Measurements from ENCODE around the gene PRAME. TPM values are rescaled to one million over a fixed set of nuclear protein-coding genes. Genes with fewer than 3 reads are reported as not detected.

Gene PRAME
- total and polyA plus RNA-seq, 10 of the 15 experiments (the other 5 are each of a cell fraction or from before 2014, with no cell fraction given), result 0.40 to 2.5 (median 0.65) TPM

- BruUV-seq (replicated peaks), result no TSS peak
- Histone ChIP-seq H3K36me3 (ENCODE audit: control insufficient read depth in 2 of 2, insufficient read depth in 2 of 2, low read length in 1 of 2) (no peaks in the 10 kb centered on the region), H3K4me2 (ENCODE audit: control insufficient read depth, insufficient read depth) (no peak overlapping the region), H3K27ac (ENCODE audit: control insufficient read depth, insufficient read depth) (no peak overlapping the region), H3K4me3 (no peak overlapping the region), H4K20me1 (ENCODE audit: control insufficient read depth, insufficient read depth) (no peaks in the 10 kb centered on the region), H2AFZ (ENCODE audit: control insufficient read depth, low read depth, low read length) (no peak overlapping the region), H3K27me3 (replicated peaks in 1 of 2; ENCODE audit: control insufficient read depth in 2 of 2, insufficient read depth in 2 of 2, low read length in 1 of 2) (no peaks in the 10 kb centered on the region), H3K4me1 (ENCODE audit: control insufficient read depth, insufficient read depth, low read length) (peaks cover 6% of the 10 kb centered on the region), H3K79me2 (ENCODE audit: control insufficient read depth, insufficient read depth, low read length) (no peaks in the 10 kb centered on the region), H3K9me3 (replicated peaks; ENCODE audit: control insufficient read depth, insufficient read depth, low read length) (no peaks in the 10 kb centered on the region), H3K9ac (ENCODE audit: control insufficient read depth, insufficient read depth, low read length) (no peak overlapping the region)
- CTCF ChIA-PET, result interaction anchor here (1.0 to 1.4 kb wide), 3 partner anchors 11 to 87 kb away, joined by 3 to 6 read pairs (median 3); no protein-coding TSS in a partner anchor
- in situ Hi-C loops (cut with MboI), result no loop called here
- RAD21 ChIA-PET (ENCODE audit: unreplicated experiment), result interaction anchor here (2.1 kb wide), 1 partner anchor 167 kb away, joined by 5 read pairs; no protein-coding TSS in a partner anchor
- intact Hi-C loops (cut with micrococcal nuclease; ENCODE audit: unreplicated experiment), result no loop called here
- SMC1A ChIA-PET (ENCODE audit: uncharacterized antibody, unreplicated experiment), result interaction anchor here (1.1 kb wide), 1 partner anchor 146 kb away, joined by 3 read pairs; no protein-coding TSS in a partner anchor
- no peak for TF ChIP-seq MTA3 (IDR thresholded peaks at IDR 0.05; ENCODE audit: borderline replicate concordance, low read length)
- no peak for TF ChIP-seq RAD51 (IDR thresholded peaks at IDR 0.05)
- TF ChIP-seq, protein P1, sequence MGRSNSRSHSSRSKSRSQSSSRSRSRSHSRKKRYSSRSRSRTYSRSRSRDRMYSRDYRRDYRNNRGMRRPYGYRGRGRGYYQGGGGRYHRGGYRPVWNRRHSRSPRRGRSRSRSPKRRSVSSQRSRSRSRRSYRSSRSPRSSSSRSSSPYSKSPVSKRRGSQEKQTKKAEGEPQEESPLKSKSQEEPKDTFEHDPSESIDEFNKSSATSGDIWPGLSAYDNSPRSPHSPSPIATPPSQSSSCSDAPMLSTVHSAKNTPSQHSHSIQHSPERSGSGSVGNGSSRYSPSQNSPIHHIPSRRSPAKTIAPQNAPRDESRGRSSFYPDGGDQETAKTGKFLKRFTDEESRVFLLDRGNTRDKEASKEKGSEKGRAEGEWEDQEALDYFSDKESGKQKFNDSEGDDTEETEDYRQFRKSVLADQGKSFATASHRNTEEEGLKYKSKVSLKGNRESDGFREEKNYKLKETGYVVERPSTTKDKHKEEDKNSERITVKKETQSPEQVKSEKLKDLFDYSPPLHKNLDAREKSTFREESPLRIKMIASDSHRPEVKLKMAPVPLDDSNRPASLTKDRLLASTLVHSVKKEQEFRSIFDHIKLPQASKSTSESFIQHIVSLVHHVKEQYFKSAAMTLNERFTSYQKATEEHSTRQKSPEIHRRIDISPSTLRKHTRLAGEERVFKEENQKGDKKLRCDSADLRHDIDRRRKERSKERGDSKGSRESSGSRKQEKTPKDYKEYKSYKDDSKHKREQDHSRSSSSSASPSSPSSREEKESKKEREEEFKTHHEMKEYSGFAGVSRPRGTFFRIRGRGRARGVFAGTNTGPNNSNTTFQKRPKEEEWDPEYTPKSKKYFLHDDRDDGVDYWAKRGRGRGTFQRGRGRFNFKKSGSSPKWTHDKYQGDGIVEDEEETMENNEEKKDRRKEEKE (IDR thresholded peaks at IDR 0.05), result no peak
- no peak for TF ChIP-seq BCL11A (IDR thresholded peaks at IDR 0.05; ENCODE audit: low read depth, low read length)
- TF ChIP-seq SP1 (IDR thresholded peaks at IDR 0.05; ENCODE audit: low read depth, low read length), result no peak
- no peak for TF ChIP-seq SIX5 (IDR thresholded peaks at IDR 0.05; ENCODE audit: low read depth, low read length, severe bottlenecking)
- no peak for TF ChIP-seq SREBF1 (IDR thresholded peaks at IDR 0.05; ENCODE audit: low read length)
- no peak for TF ChIP-seq ZZZ3 (IDR thresholded peaks at IDR 0.05; ENCODE audit: control insufficient read depth, insufficient read length, low read depth)
- TF ChIP-seq NR2C1 (IDR thresholded peaks at IDR 0.05), result no peak
- no peak for TF ChIP-seq SUZ12 (IDR thresholded peaks at IDR 0.05; ENCODE audit: unreplicated experiment)
- TF ChIP-seq TBL1XR1 (IDR thresholded peaks at IDR 0.05; ENCODE audit: low read depth, low read length), result no peak
- TF ChIP-seq IRF4 (IDR thresholded peaks at IDR 0.05; ENCODE audit: low read depth, low read length), result no peak
- no peak for TF ChIP-seq ZNF622 (IDR thresholded peaks at IDR 0.05)
- TF ChIP-seq ETV6 (conservative IDR thresholded peaks at IDR 0.05 in 1 of 2, IDR thresholded peaks at IDR 0.05 in 1 of 2; ENCODE audit: borderline replicate concordance in 1 of 2, low read depth in 1 of 2), result no peak
- no peak for TF ChIP-seq SREBF2 (IDR thresholded peaks at IDR 0.05; ENCODE audit: low read length)
- TF ChIP-seq HDAC2 (IDR thresholded peaks at IDR 0.05), result no peak
- no peak for TF ChIP-seq SPI1 (IDR thresholded peaks at IDR 0.05; ENCODE audit: borderline replicate concordance, insufficient read depth, low read depth, low read length)
- no peak for DNase-seq (ENCODE audit: low read depth, low spot score)
- POLR2A ChIA-PET, result no interaction called here
- no peak for FAIRE-seq
- WGBS (ENCODE audit: insufficient coverage, insufficient replicate concordance, low lambda C conversion rate, missing lambda C conversion rate), result 41% methylated on average over 3 of the region's 3 CpGs
- ATAC-seq, result no peak
Observed at GRCh38 chr22:22599248-22599647, 40.2 kb upstream of the PRAME start.

Measured in GM12878 (cell line).